ENCODE data around the gene ZDHHC14.
A peak's percentile ranks its signal among the peaks of the same experiment; 100 is the strongest.

The ZDHHC14 gene

DNA sequence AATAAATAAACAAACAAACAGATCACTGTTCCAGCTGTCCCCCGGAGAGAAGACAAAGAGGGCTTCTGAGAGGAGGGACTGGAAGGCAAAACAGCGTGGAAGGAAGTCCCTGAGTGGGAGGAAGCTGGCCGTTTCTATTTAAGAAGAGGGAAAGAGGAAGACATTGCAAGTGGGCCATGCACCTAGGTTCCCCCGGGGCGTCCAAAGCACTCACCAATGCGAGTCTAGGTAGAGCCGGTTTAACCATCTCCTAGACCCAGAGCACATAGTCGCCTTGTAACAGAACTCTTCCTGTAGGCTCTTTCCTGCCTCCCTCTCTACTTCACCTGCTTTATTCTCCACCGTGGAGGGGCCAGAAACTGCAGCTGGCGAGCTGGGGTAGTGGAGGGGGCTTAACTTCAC is 158.4 kb downstream of the ZDHHC14 start:
- DNase-seq = no peak

DNA sequence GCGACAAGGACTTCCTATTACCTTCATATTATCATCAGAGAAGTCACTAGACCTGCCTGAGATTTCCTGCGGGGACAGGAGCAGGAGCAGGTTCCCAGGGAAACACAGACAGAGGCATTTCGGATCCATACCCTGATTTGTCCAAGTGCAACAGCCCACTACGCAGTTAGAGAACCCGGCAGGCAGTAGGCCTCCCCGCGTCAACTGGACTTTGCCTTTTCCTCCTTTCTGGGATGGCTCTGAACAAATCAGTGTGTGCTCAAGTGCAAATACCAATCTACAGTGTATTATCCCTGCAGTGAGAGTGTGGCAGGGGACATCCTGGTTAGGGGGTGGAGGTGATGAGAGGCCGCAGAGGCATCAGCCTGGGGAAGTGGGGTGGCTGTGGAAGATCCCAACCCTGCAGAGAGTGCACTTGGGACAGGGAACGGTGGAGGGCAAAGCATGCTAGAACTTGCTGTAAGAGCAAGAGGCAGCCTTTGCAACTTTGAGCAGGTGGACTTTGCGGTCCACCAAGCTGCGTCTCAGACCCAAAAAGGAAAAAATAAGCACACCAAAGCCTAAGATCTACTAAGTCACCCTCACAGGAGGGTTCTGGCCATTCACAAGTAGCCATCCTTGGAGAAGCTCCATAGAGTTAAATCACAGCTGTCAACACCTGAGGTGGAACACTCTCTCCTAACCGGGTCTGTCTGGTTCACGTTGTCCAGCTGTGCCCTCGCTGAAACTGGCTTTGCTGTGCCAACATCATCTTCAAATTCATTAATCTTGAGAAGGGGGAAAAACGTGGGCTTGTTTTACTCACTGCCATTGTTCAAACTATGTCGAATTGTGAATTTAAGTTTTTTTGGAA is 159.1 kb downstream of the ZDHHC14 start:
- no peak for DNase-seq

DNA sequence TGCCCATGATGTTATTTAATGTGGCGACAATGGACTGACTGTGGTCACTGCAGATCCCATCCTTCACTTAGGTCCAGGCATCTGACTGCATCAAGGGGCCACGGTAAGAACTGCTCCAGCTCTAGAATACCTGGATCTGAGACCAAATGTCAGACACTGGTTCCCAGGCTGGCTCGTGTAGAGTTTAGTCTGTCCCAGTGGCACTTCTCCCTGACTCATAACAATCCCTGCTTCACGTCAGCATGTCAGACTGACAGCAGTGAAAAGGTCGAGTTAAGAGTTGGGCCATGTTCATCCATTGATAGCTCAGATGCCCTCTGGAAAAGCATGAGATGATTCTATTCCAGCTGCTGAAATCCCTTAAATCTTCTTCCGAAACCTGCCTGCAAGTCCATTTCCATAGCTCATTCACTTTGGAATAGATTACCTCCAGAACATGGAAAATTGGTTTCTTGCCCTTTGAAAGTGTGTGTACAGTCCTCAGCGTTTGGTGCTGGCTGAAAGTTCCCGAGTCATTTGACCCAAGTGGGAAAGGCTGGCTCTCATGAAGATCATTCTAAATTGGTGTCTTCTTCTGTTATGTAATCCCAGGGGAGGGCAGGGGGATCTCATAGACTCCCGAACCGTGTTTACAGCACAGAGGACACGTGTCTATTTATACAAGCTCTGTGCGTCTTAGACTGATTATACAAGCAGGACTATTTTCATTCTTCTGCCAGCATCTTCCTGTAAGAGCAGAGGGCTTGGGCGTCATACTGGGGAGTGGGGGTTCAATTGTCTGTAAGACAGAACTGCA is 160.8 kb downstream of the ZDHHC14 start:
- no peak for DNase-seq

DNA sequence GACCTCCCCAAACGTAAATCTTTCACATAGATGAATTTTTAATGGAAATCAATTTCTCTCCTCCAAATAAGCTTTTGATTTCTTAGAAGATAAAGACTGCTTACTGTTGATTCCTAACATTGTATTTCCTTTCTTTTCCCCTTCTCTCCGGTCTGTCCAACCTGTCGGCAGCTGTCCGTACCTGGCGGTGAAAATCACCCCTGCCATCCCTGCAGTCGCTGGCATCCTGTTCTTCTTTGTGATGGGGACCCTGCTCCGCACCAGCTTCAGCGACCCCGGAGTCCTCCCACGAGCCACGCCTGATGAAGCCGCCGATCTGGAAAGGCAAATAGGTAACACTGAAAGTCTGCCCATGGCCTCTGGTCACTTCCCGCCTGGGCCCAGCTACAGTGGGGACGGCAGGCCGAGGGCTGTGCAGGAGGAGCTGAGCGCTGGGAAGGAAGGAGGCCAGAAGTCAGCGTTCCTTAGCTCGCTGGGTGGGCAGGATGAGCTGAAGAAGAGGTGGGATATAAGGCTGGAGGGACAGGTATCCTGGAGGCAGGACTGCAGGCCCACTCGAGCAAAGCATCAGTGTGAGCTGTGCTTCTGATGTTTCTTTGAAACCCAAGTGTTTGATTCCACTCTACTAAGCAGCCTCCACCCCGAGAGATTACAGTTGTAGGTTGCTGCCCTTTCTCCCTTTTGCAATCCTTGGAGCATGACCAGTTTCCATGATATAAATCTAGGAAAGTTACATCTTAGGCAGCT is 161.6 kb downstream of the ZDHHC14 start:
- DNase-seq = no peak

DNA sequence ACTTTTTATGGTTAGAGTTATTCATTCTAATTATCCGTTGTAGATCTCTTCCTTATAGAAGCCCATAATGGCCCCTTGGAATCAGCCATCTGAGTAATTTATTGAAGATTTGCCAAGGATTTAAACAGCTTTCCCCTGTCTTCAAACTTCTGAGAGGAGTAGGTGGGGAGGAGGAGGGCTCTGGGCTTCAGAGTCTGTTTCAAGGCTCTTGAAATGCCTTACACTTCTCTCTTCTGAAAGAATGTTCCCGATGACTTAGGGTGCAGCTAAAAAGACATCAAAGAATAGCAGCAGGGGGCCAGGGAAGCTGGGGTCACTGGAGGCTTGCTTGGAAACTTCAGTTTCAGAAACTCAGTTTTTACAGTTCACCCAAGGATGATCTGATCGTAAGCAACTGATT is 165.3 kb downstream of the ZDHHC14 start:
- no peak for DNase-seq

DNA sequence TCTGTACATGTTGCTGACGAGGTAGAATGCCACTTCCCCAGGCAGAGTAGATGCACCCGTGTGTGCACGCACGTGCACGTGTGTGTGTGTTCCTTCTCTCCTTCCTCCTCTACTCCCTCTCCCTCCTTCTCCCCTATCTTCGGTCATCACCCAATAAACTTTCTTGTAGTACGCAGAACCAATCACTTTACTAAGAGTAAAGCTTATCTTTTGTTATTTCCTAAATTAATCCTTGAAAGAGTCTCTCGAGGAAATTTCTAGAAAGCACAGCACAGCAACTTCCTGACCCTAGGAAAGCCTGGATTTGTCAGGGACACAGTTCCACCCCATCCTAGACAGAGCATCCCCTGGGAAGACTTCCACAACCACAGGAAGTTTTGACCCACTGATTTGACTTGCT is 166.1 kb downstream of the ZDHHC14 start:
- DNase-seq = no peak

DNA sequence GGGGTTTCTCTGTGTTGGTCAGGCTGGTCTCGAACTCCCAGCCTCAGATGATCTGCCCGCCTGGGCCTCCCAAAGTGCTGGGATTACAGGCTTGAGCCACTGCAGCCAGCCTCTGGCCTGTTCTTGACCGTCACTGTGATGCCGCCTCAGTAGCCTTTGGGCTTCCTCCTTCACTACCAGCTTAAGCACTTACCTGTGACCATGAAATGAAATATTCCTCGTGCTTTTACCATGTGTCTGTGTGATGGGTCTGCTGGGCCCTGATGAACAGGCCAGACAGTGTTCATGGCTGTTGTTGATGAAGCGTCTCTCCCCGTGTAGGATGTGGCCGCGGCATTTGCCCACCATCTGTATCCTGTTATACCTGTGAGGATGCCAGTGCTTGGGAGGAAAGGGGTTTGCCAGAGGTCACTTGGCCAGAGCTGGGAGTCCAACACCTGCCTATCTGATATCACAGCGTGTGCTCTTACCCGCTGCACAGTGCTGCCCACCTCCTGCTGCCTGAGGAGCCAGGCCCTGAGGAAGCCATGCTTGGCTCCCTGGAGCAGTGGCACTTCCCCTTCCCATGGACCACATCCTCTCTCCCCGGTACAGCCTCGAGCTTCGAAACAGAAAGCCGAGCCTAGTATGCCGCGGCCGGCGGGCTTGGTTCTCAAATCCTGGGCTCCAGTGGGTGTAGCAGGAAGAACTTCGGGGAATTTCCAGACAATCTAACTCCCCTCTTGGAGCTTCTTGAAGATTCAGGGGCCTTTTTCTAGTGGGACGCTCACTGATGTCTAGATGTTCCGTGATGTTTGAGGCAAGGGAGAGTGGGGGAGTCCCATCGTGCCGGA is 167.9 kb downstream of the ZDHHC14 start:
- DNase-seq = no peak

DNA sequence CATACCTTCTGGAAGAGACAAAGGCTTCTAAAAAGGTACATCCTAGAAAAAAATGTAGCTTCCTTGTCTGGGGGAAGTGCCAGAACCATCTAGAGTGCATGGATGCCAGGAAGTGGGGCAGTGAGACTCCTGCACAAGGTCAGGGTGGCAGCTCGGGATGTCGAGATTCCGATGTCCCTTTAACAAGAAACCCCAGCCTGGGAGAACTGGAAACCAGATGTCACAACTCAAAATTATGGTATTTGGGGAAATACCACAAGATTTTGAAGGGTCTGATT is 168.4 kb downstream of the ZDHHC14 start:
- DNase-seq = no peak

DNA sequence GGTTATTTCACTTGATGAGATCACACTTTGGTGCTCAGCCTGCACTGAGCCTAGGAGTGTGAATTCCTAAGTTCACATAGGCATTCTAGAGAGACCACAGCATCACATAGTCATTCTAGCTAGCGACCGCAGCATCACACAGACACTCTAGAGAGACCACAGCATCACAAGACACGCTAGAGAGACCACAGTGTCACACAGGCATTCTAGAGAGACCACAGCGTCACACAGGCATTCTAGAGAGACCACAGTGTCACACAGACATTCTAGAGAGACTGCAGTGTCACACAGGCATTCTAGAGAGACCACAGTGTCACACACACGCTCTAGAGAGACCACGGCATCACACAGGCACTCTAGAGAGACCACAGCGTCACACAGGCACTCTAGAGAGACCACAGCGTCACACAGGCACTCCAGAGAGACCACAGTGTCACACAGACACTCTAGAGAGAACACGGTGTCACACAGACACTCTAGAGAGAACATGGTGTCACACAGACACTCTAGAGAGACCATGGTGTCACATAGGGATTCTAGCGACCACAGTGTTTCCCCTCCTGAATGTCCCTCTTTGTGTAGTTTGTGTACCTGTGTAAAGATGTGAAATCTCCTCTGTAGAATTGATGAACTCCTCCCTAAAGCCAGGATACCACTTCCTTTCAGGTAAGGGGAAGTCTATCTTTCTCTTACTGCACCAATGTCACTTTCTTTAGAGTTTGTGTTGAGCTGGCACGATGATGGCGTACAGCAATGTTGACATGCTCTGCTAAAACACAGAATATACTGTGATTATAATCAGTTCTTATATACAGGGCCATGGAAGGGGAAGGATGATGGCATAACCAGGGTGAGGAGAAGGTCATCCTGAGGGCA is 169.4 kb downstream of the ZDHHC14 start:
- DNase-seq = no peak

DNA sequence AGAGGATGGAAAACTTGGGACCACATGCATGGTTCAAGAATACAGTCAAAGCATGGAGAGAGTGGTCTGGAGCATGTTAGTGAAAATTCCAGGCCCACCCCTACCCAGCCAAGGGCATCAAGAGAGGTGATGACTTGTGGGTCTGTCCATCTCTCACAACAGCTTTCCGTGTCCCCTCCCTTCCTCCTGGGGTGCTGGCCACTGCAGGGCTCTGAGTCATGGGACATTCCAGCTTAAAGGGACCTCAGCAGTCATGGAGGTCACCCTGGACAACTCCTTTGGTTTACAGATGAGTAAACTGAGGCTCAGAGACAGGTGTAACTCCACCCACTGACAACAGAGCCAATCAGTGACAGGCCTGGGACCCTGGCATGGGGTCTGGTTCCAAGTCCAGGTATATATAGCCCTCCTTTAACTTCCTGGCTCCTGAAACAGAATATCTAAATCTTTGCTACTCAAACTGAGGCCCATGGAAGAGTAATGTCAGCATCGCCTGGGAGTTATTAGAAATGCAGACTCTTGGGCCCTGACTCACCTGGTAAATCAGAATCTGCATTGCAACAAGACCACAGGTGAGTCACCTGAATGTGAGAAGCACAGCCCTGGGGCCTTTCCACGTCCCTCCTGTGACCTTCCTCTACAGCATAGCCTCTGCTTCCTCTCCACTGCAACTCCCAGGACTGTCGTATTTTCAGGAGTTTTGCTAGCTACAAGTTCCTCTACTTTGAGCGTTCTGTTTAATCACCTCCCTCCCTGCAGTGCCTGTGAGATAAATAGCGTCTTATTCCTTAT is 170.2 kb downstream of the ZDHHC14 start:
- DNase-seq = no peak

DNA sequence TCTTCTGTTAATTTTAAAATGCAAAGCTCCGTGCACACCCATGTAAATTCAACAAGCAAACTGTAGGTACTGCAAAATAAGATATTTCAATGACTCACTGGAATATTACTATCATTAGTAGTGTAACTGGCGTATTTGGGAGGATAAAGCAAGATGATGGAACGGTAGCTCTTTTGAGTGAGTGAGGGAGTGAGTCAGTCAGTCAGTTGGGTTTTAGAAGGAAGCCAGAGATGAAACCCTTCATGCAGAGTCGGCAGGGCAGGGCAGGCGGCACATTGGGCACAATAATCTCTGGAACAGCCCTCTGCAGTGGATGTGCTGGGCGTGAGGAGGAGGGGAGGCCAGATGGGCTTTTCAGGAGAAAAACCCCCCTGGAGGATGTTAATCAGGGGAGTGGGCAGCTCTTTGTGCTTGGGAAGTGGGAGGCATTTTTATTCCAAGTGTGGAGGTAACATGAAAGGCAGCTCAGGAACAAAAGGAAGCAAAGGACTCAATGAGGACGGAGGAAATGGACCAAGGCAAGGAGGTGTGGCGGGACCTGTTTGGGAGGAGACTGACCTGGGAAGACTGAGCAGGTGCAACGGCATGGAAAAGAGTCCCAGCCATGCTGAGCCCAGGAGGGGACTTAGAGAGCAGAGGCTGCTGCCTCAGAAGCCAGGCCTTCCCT is 171.2 kb downstream of the ZDHHC14 start:
- no peak for DNase-seq

DNA sequence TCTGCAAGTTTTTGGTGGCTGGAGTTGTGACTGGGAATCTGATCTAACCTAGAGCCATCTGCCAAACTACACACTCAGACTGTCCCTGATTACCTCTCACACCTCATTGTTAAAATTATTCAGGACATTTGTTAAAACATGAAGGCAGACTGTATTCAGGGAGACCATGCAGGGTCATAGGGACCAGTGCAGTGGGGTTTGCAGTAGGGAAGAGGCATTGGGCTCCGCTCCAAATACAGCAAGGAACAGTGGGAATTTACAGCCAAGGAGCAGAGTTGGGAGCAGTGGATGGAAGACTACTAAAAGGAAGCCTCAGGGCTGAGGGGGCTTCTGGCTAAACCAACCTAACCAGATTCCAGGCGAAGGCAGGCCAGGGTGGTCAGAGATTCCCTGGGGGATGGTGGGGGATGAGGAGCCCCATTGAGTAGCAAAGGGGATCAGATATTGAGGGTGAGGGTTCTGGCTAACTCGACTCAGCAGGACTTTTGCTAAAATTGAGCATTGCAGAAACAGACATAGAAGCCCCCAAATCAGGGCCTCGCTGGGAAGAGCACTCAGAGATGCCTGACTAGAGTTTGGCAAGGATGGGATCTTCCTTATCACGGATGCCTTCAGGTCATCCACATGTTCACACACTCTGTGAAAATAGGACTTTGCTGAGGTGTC is 172.0 kb downstream of the ZDHHC14 start:
- peak; percentile 67 for DNase-seq

DNA sequence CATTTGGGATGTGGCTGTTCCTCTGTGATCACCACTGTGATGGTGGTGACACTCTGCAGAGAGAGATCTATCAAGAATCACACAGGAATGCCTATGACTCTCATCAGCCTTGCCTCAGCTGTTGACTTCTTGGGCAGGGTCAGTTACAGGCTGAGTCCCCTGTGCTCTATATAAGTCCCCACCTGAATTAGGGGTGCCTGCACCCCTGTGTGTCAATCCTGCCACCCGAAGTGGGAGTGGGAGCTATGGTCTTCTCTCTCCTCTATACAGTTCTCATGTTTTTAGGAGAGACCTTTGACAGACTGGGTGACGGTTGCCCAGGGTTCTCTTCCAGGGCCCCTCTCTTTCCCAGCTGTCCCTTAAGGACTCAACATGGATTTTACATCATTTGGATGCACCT is 173.8 kb downstream of the ZDHHC14 start:
- DNase-seq = no peak

DNA sequence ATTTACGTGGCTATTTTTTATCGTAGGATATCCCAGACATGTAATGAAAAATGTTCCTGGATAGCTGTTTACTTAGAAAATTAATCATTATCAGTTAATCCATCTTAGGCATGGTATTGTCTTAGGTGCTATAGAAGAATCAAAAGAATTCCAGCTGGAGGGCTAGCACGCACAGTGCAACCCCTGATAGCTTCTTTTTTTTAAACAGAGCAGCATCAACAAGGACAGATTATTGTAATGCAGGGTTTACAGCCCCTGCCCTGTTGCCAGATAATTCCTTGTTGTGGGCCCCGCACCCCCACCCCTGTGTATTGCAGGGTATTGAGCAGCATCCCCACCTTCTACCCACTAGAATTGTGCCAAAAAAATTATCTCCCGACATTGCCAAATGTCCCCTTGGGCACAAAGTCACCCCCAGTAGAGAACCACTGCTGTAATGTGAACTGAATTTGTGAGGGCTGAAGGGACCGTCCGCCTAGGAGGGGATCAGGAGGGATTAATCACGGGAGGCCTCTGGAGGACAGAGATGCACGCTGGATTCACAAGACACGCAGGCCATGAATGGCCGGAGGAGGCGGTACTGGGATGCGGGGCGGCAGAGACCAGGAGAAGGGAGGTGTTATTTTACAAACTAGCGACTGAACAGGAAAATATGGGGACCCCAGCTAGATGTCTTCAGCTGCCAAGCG is 174.6 kb downstream of the ZDHHC14 start:
- DNase-seq = no peak

DNA sequence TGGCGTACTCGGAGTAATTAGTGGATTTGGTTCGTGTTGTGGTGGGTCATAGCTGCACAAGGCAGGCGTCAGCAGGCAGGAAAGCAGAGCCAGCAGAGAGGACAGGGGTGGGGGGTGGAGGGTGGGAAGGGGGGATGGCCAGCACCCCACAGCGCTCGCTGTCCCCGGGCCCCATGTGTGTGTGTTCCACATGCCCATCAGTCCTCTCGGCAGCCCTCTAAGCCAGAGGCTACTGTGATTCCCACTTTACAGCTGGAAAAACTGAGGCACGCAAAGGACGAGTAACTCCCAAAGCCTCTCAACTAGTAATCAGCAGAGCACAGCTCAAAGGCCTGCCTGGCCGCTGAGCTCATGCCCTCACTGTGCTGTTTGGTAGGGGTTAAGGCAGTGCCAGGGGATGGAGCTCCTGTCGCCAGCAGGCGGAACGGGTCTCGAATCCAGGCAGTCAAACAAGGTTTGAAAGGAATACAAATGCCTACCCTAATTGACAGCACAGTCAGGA is 175.2 kb downstream of the ZDHHC14 start:
- no peak for DNase-seq

DNA sequence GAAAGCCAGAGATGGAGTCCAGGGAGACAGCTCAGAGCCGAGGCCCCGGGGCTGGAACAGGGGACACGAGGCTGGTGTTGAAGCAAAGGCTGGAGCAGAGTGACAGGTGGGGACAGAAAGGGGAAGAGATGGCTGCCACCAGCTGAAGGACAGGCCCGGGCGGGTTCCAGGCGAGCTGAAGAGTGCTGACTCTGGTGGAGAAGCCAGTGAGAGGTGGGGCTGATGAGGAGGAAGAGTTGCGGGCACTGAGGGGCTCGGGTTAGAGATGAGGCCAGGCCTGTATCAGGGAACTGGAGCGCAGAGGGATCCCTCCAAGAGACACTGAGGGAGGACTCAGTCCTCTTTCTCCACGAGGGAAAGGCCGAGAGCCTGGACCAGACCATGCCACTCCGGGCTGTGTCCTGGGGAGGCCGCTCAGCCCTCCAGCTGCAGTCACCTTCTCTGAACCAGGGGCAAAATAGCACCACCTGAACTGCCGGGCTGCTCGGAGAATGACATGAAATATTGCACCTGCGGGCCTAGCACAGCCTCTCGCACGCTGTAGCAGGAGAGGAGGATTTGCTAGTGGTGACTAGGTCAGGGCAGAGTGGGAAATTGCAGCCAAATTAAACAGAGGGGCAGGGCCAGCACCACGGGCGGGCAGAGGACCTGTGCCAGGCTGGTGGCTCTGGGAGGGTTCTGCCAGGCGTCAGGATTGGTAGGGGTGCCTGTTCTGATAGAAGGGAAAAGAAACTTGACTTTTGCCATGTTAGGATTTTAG is 175.9 kb downstream of the ZDHHC14 start:
- peak; percentile 22 for DNase-seq

DNA sequence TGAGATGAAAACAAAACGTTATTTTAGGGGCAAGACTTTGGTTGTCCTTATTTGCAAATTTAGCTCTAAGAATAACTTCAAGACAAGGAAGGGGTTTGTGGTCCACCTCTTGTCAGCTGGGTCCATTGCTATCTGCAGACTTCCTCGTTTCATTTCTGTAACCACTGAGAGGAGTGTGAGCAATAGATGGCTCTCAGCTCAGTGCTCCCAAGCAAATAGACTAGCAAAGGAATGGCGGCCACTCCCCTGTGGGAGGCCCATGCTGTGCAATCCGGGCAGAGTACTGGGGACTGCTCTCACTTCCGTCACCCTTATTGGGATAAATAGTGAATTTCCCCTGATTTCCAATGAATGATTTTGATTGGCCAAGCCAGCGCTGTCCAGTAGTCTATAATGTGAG is 176.6 kb downstream of the ZDHHC14 start:
- DNase-seq = no peak

DNA sequence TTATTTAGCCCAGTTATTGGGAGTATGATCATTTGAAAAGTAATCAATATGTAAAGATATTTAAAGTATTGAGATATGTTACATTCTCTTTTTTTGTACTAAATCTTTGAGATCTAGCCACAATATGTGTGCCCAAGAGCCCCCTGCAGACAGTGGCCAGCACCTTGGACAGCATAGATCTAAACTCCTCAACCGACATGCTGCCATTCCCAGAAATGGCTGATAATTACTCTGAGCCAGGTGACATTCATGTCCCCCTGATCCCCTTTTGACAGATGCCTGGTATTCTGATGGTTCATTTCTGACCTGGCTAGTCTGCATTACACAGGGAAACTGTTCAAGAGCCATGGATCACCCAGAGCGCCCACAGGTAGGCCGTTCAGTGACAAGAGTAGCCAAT is 177.1 kb downstream of the ZDHHC14 start:
- no peak for DNase-seq
